Neuron (in vitro differentiated cells): ENCODE data around the gene CNTNAP2.

Experiments
- H2AFZ ChIP-seq: one replicate; pipeline ENCODE4 v1.6.1; 2013; ENCODE audit warnings: low read depth, mild to moderate bottlenecking, inconsistent platforms, low read length, moderate library complexity
- H3K27me3 ChIP-seq: one replicate; pipeline ENCODE4 v1.6.1; 2013; ENCODE audit warnings: low read length; ENCODE audit not compliant: insufficient read depth
- H3K36me3 ChIP-seq: one replicate; pipeline ENCODE4 v1.6.1; 2013; ENCODE audit warnings: low read length; ENCODE audit not compliant: insufficient read depth
- H3K4me1 ChIP-seq: one replicate; pipeline ENCODE4 v1.6.1; 2013; ENCODE audit warnings: low read length; ENCODE audit not compliant: insufficient read depth
- H3K4me3 ChIP-seq: 2 replicates; pipeline ENCODE4 v1.5.1; 2013; ENCODE audit warnings: mild to moderate bottlenecking, low read length, moderate library complexity
- H3K9me3 ChIP-seq: one replicate; pipeline ENCODE4 v1.6.1; 2013; ENCODE audit warnings: low read length

The CNTNAP2 gene

DNA sequence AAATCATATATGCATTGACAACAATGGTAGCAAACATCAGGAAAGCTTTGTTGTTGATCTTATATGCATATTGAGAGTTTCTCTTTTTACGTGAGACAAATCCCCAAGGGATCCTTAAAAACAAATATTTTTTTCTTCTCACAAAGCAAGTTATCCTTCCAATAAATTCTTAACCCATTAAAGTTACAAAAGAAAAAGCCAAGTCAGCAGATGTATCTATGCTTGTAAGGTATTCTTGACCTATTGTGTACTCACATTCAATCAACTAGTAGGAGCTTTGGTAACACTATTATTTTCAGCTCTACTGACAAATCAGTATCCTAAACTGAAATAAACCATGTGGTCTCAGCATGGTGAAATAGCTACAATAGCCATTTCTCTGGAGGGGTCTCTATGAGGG, 586.3 kb downstream of the CNTNAP2 start:
- no peak overlapping the region for H2AFZ ChIP-seq
- no peaks in the 10 kb centered on the region for H3K4me1 ChIP-seq
- H3K36me3 ChIP-seq, result no peaks in the 10 kb centered on the region
- no peak overlapping the region for H3K4me3 ChIP-seq
- no peaks in the 10 kb centered on the region for H3K27me3 ChIP-seq
- no peaks in the 10 kb centered on the region for H3K9me3 ChIP-seq

DNA sequence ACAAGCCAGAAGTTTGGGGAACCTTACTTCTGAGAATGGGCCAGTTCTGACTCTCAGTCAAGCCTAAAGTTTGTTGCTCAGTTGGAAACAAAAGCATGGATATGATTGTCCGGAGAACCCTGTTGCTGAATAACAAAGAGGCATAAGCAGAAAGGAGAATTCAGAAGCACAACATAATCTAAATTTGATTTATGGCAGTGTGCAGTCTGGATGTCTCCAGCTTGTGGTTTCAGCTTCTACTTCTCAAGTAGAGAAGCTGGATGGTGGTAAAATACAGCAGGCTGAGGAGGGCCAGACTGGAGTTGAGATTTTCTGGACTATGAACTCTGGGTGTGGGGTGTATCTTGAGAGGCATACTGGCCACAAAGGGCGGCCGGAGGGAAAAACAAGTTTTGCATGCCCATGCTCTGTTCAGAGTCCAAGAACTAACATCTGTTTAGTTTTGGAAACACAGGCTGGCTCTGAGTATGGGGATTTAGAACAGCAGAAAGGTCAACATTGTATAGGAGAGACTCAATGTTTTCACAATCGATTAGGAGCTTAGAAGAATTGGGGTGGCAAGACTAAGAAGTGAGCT, 592.9 kb downstream of the CNTNAP2 start:
- Histone ChIP-seq H3K9me3 (no peaks in the 10 kb centered on the region), H2AFZ (no peak overlapping the region), H3K27me3 (no peaks in the 10 kb centered on the region), H3K4me1 (no peaks in the 10 kb centered on the region), H3K4me3 (no peak overlapping the region), H3K36me3 (no peaks in the 10 kb centered on the region)

DNA sequence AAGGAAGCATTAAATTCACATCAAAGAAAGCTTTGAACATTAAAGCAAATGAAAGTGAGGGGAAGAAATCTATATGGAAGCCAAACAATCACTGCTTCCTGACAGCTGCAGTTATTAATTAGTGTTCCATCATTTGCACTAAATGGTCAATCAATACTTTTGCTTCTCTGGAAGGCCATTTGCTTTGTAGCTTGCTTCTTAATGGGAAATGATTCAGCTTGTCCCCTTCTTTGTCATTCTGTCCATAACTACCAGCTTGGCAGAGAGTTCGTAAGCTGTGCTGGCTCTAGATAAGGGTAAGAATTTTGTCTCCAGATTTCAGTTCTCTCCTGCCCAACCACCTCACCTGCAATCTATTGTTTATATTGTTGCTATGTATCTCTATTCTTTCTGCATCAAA, 596.6 kb downstream of the CNTNAP2 start:
- H3K36me3 ChIP-seq, result no peaks in the 10 kb centered on the region
- H3K9me3 ChIP-seq, result no peaks in the 10 kb centered on the region

DNA sequence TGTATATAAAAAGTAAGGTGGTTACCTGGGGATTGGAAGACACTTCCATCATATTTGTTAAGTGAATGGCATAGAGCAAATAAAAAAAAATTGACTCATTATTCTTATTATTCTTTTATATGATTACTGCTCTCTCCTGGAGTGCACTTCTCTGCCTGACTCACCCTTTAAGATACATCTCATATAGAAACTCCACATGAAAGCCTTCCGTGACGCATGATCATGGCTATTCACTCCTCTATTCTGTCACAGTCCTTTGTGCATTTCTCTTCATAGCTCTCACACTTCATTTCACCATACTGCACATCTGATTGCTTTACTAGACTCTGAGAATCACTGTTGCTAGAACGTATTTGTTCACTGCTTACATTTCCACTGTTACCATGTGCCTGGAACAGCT, 597.3 kb downstream of the CNTNAP2 start:
- H3K4me3 ChIP-seq, result no peak overlapping the region
- H3K9me3 ChIP-seq, result no peaks in the 10 kb centered on the region
- no peaks in the 10 kb centered on the region for H3K27me3 ChIP-seq
- no peaks in the 10 kb centered on the region for H3K36me3 ChIP-seq
- H2AFZ ChIP-seq, result no peak overlapping the region
- no peaks in the 10 kb centered on the region for H3K4me1 ChIP-seq

More for the DNA sequence above, 596.6 kb downstream of the CNTNAP2 start:
- no peak overlapping the region for H2AFZ ChIP-seq
- no peak overlapping the region for H3K4me3 ChIP-seq
- H3K27me3 ChIP-seq, result no peaks in the 10 kb centered on the region
- no peaks in the 10 kb centered on the region for H3K4me1 ChIP-seq

DNA sequence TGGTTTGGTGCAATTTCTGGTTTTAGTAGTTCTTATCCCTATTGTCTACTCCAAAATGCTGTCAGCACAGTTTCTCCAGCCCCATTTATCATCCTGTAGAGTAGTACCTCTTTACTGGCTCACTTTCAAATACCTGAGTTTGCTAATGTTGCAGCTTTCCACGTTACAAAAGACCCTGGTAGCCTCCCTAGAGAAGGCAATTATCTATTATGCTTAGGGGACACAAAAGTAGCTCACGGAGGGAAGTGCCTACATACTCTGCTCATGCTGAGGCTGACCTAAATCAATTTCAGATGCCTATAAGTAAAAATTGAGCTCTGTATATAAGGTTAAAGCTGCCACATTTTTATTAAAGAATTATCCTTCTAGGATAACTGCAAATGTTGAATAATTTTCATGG, 603.6 kb downstream of the CNTNAP2 start:
- H3K36me3 ChIP-seq, result no peaks in the 10 kb centered on the region
- no peaks in the 10 kb centered on the region for H3K4me1 ChIP-seq
- H2AFZ ChIP-seq, result no peak overlapping the region
- H3K9me3 ChIP-seq, result no peaks in the 10 kb centered on the region
- H3K27me3 ChIP-seq, result no peaks in the 10 kb centered on the region
- H3K4me3 ChIP-seq, result no peak overlapping the region

DNA sequence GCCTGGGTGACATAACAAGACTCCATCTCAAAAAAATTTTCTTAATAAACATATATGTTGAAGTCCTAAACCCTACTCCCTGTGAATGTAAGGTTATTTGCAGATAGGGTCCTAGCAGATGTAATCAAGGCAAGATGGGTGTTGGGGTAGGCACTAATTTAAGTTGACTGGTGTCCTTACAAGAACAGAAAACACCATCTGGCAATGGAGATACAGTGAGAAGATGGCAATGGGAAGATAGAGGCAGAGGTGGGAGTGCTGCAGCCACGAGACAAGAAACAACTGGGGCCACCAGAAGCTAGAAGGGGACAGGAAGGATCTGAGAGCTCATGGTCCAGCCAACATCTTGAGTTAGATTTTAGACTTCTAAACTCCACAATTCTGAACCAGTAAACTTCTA, 606.4 kb downstream of the CNTNAP2 start:
- no peaks in the 10 kb centered on the region for H3K27me3 ChIP-seq
- no peaks in the 10 kb centered on the region for H3K9me3 ChIP-seq
- H2AFZ ChIP-seq, result no peak overlapping the region
- H3K36me3 ChIP-seq, result no peaks in the 10 kb centered on the region
- H3K4me3 ChIP-seq, result no peak overlapping the region
- H3K4me1 ChIP-seq, result no peaks in the 10 kb centered on the region

DNA sequence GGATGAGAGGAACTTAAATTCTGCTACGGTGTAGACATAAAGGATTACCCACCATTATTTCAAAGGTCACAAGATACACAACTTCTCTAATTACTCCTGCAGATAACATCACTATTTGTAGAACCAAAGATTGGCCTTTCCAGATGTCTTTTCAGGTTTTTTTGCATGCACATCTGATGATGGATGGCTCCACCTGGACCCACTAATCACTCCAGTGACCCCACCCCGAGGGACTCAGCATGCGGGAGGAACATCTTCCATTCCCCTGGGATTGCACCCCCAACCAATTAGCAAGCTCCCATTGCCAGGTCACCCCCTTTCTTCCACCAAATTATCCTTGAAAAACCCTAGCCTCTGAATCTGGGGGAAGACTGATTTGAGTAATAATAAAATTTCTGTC, 608.9 kb downstream of the CNTNAP2 start:
- Histone ChIP-seq H2AFZ (no peak overlapping the region), H3K4me3 (no peak overlapping the region), H3K4me1 (no peaks in the 10 kb centered on the region), H3K36me3 (no peaks in the 10 kb centered on the region), H3K27me3 (no peaks in the 10 kb centered on the region), H3K9me3 (no peaks in the 10 kb centered on the region)

DNA sequence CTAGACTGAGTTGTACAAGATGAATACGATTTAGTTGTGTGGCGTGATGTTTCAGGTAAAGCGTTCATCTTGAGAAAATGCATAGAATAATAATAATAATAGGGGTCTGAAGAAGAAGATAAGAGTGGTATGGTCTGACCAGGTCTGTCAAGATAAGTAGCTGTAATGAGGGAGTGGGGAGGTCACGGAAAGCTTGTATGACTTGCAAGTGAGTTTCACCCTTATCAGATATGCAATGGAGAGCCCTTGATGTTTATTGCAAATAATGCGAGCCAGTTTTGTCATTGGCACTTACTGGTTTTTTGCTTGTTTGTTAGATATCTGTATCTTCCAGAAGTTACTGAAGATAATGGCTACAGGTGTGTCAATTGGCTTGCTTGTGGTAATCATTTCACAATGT, 611.5 kb downstream of the CNTNAP2 start:
- H3K4me3 ChIP-seq, result no peak overlapping the region
- H3K36me3 ChIP-seq, result no peaks in the 10 kb centered on the region
- H3K4me1 ChIP-seq, result no peaks in the 10 kb centered on the region
- H3K9me3 ChIP-seq, result no peaks in the 10 kb centered on the region
- no peaks in the 10 kb centered on the region for H3K27me3 ChIP-seq
- H2AFZ ChIP-seq, result no peak overlapping the region

DNA sequence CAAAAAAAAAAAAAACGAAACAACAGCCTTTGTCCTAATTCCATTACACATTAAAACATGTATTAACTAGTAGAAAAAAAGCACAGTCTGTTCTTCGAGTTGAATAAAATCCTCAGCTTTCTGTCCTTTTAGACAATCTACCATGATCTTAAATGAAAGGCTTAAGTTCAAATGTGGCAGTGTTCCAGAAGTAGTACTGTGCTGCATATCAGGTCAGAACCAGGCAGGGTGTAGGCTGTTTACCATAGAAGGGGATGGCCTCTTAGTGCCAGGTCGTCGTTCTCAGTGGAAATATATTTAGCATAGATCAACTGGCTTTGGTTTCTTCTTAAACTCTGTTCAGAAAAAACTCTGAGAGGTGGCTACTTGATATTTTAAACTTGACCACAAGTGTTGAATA, 612.0 kb downstream of the CNTNAP2 start:
- Histone ChIP-seq H3K9me3 (no peaks in the 10 kb centered on the region), H3K36me3 (no peaks in the 10 kb centered on the region), H3K27me3 (no peaks in the 10 kb centered on the region), H3K4me1 (no peaks in the 10 kb centered on the region), H3K4me3 (no peak overlapping the region), H2AFZ (no peak overlapping the region)

DNA sequence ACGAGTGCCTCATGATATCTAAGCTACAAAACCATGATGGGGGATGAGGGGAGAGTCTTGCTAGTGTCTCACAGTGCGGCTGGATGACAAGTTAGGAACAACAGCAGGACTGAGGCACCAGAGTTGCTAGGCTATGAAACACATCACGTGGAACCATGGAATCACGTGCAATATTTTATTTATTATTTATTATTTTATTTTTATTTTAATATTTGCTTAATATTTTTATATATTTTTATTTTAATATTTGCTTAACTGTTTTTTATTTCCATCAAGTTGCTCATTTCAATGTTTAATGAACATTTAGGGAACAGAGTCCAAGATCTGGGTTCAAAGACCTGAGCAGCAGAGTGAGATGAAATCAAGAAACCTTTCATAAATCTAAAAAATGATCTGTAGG, 614.6 kb downstream of the CNTNAP2 start:
- no peaks in the 10 kb centered on the region for H3K4me1 ChIP-seq
- H3K4me3 ChIP-seq, result no peak overlapping the region
- H3K27me3 ChIP-seq, result no peaks in the 10 kb centered on the region
- no peak overlapping the region for H2AFZ ChIP-seq
- no peaks in the 10 kb centered on the region for H3K9me3 ChIP-seq
- no peaks in the 10 kb centered on the region for H3K36me3 ChIP-seq

DNA sequence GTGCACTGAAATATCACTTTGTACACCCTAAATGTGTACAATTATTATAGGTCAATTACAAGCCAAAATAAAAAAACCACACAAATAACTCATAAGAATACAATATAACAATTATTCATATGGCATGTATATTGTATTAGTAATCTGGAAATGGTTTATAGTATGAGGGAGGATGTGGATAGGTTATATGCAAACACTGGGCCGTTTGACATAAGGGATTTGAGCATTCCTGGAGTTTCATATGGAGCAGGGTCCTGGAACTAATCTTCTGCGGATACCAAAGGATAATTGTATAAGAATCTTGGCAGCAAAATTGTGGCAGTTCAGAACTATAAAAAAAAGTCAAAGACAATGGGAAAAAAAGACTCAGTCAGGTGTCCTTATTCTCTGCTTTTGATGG, 619.4 kb downstream of the CNTNAP2 start:
- no peaks in the 10 kb centered on the region for H3K27me3 ChIP-seq
- H3K9me3 ChIP-seq, result no peaks in the 10 kb centered on the region
- H3K36me3 ChIP-seq, result no peaks in the 10 kb centered on the region
- no peak overlapping the region for H2AFZ ChIP-seq
- no peaks in the 10 kb centered on the region for H3K4me1 ChIP-seq
- no peak overlapping the region for H3K4me3 ChIP-seq

DNA sequence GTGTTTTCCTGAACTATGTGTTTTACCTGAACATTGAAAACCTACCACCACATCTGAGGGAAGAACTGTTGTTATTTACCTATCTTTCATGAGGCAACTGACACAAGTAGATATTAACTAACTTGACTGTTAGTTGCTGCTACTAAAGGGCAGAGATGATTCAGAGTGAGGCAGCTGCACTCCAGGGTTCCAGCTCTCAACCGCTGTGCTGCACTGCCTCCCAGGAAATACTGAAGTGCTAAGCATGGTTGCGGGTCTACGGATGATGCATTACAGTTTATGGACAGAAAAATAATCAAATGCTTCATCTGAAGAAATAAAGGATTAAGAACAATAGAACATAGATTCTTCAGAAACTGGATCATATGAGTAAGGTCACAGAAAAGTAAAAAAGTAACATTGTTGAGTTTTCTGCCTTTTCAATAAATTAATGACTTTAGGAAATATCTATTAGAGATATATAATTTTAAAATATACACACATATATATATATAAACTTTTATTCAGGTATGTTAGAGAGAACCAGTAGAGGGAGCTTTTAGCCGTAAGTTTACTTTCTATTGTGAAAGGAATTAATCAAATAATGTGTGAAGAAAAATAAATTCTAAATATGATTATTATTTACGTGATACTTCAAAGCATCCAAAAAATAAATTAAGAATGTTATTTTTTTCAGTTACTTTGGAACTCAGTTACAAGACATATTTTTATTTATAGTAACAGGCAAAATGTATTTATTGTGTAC, 620.0 kb downstream of the CNTNAP2 start:
- Histone ChIP-seq H3K27me3 (no peaks in the 10 kb centered on the region), H3K9me3 (no peaks in the 10 kb centered on the region), H3K4me3 (no peak overlapping the region), H2AFZ (no peak overlapping the region), H3K36me3 (no peaks in the 10 kb centered on the region), H3K4me1 (no peaks in the 10 kb centered on the region)

DNA sequence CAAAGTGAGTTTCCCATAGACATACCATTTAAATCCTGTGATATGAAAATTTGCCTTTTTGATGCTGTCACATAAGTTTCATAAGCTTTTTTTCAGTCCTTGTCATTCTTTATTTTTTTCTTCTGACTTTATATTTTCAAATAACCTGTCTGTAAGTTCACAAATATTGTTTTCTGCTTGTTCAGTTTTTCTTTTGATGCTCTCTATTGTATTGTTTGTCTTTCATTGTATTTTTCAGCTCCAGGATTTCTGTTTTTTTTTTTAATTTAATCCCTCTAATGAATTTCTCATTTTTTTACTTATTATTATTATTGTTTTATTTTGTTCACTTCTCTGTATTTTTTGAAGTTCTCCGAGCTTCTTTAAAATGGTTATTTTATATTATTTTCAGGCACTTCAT, 623.4 kb downstream of the CNTNAP2 start:
- no peaks in the 10 kb centered on the region for H3K36me3 ChIP-seq
- H3K27me3 ChIP-seq, result no peaks in the 10 kb centered on the region
- no peaks in the 10 kb centered on the region for H3K4me1 ChIP-seq
- no peak overlapping the region for H3K4me3 ChIP-seq
- no peak overlapping the region for H2AFZ ChIP-seq
- no peaks in the 10 kb centered on the region for H3K9me3 ChIP-seq

DNA sequence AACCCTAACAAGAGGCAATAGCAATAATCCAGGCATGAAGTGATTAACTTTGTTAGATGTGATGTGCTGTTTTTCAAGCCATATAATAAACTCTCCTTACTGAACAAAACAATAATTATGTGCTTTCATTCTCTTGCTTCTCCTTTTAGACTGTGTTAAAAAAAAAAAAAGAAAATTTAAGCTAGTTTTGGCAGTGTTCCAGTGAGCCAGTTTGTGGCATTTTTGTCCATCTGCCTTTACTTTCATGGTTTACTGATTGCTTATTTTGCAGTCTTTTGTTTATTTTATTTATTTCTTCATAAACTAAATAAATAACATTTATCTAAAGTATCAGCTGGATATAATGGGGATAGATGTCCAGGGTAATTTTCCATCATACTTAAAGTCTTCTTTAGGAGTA, 625.3 kb downstream of the CNTNAP2 start:
- Histone ChIP-seq H3K4me1 (no peaks in the 10 kb centered on the region), H3K27me3 (no peaks in the 10 kb centered on the region)

More for the DNA sequence above, 625.3 kb downstream of the CNTNAP2 start:
- no peak overlapping the region for H3K4me3 ChIP-seq
- no peak overlapping the region for H2AFZ ChIP-seq
- H3K9me3 ChIP-seq, result no peaks in the 10 kb centered on the region
- no peaks in the 10 kb centered on the region for H3K36me3 ChIP-seq
